Measurements from ENCODE around the gene ZSWIM1.

The ZSWIM1 gene

DNA sequence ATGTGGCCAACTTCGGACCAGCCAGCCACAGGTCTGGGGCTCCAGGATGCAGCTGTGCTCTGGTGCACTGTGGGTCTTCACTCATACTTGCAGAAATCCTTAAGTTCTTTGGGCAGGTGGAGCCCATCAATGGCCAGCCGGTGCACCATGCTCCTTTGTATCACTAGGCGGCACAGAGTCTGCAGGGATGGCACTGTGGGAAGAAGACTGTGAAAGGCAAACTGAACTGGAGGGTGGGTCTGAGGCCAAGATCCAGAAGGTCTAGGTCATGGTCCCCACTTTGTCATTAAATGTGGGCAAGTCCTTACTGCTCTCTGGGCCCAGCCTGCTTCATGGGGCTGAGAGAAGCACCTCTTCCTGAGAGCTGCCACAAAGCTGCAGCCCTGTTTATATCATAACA lies 7.7 kb downstream of the ZSWIM1 start:
- H2BK12ac ChIP-seq (ENCODE audit: low read length in 2 of 2) = no peak overlapping the region
- no peak overlapping the region for H3K23ac ChIP-seq (ENCODE audit: low read length in 2 of 2)
- peaks cover 40% of the 10 kb centered on the region for H3K79me1 ChIP-seq (replicated peaks; ENCODE audit: low read length, poor library complexity, severe bottlenecking)
- no peak overlapping the region for H2AFZ ChIP-seq (ENCODE audit: low read depth, low read length)
- no peak overlapping the region for H3K14ac ChIP-seq (ENCODE audit: low read length in 2 of 2)
- H3K36me3 ChIP-seq (ENCODE audit: control insufficient read depth in 1 of 2, insufficient read depth in 2 of 2, low read depth in 1 of 2, low read length in 2 of 2) = peaks cover 33 to 49% of the 10 kb centered on the region in 2 experiments
- no peak overlapping the region for H2BK120ac ChIP-seq (ENCODE audit: low read depth, low read length)
- H4K8ac ChIP-seq (ENCODE audit: low read length) = no peak overlapping the region
- H3K27ac ChIP-seq (ENCODE audit: low read length, poor library complexity, severe bottlenecking) = no peak overlapping the region
- no peak overlapping the region for H2BK15ac ChIP-seq (ENCODE audit: low read depth, poor library complexity, severe bottlenecking)
- 98% methylated on average over 3 of the region's 3 CpGs for WGBS
- no peak for DNase-seq
- no peak overlapping the region for H2AK5ac ChIP-seq (ENCODE audit: low read length, severe bottlenecking)
- no peak overlapping the region for H3K4me2 ChIP-seq (ENCODE audit: low read length, poor library complexity, severe bottlenecking)
- H3K18ac ChIP-seq (ENCODE audit: low read depth in 1 of 2, low read length in 2 of 2) = no peak overlapping the region
- no peak overlapping the region for H4K91ac ChIP-seq (ENCODE audit: low read length)
- no peak overlapping the region for H3K4me3 ChIP-seq (ENCODE audit: insufficient read depth in 1 of 2, low read depth in 1 of 2, low read length in 2 of 2)
- no peaks in the 10 kb centered on the region for H3K9me3 ChIP-seq (ENCODE audit: control insufficient read depth, low read length)
- H3K9ac ChIP-seq (ENCODE audit: low read length) = peak overlapping the region; percentile 91
- no peak overlapping the region for H3K4ac ChIP-seq (ENCODE audit: low read depth in 1 of 2, low read length in 2 of 2)
- no peaks in the 10 kb centered on the region for H3K27me3 ChIP-seq (ENCODE audit: control insufficient read depth in 1 of 2, insufficient read depth in 1 of 2, low read length in 2 of 2)
- no peak overlapping the region for H2BK5ac ChIP-seq (ENCODE audit: low read depth, low read length, poor library complexity, severe bottlenecking)
- H3K4me1 ChIP-seq (ENCODE audit: control insufficient read depth, insufficient read depth, low read depth, low read length) = peaks cover 39% of the 10 kb centered on the region

DNA sequence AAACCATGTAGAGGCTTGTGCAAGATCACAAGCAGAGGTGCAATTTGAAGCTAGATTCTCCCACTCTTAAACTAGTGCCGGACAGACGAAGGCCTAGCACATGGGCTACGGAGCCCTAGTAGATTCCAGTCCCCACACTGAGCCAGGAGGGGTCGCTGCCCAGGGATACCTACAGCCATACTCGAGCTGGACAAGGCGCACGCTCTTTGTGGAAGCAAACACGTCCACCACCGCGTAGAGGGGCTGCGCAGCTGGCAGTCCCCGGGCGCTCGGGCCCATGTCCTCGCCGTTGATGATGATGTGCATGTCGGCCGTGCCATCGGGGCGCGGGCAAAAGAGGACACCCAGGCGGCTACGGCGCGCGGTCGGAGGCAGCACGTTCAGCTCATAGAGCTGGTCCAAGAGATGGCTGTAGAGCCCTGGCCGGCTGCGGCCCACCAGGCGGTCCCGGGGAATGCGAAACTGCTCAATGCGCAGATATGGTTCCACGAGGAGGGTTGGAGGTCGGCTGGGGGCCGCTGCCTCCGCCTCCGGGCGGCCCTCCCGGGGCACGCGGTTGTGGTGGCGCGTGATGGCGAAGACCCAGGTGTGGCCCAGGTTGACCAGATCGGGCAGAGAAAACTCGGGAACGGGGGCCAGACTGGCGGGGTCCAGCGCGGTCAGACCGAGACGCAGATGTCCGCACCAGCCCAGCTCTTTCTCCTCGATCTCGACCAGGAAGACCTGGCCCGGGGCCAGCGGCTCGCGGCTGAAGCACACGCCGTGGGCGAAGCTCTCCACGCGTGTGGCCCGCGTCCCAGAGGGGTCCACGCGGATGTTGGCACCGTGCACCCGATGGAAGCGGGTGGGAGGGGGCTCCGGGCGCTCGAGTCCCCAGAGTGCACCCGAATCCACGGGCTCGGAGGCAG lies 9.3 kb downstream of the ZSWIM1 start:
- Histone ChIP-seq H3K14ac (ENCODE audit: low read length in 2 of 2) (peak overlapping the region in 1 of 2 experiments; percentile 61), H3K27me3 (ENCODE audit: control insufficient read depth in 1 of 2, insufficient read depth in 1 of 2, low read length in 2 of 2) (no peaks in the 10 kb centered on the region), H4K91ac (ENCODE audit: low read length) (peak overlapping the region; percentile 74), H4K8ac (ENCODE audit: low read length) (peak overlapping the region; percentile 81), H3K18ac (ENCODE audit: low read depth in 1 of 2, low read length in 2 of 2) (peak overlapping the region; percentile 88 to 98), H3K23ac (ENCODE audit: low read length in 2 of 2) (peak overlapping the region in 1 of 2 experiments; percentile 77), H2AK5ac (ENCODE audit: low read length, severe bottlenecking) (peak overlapping the region; percentile 28), H2BK120ac (ENCODE audit: low read depth, low read length) (peak overlapping the region; percentile 88), H3K4ac (ENCODE audit: low read depth in 1 of 2, low read length in 2 of 2) (peak overlapping the region; percentile 39 to 91), H2BK5ac (ENCODE audit: low read depth, low read length, poor library complexity, severe bottlenecking) (peak overlapping the region; percentile 40), H3K27ac (ENCODE audit: low read length, poor library complexity, severe bottlenecking) (no peak overlapping the region), H3K9me3 (ENCODE audit: control insufficient read depth, low read length) (no peaks in the 10 kb centered on the region), H3K4me3 (ENCODE audit: insufficient read depth in 1 of 2, low read depth in 1 of 2, low read length in 2 of 2) (peak overlapping the region; percentile 78 to 88), H3K79me1 (replicated peaks; ENCODE audit: low read length, poor library complexity, severe bottlenecking) (peaks cover 38% of the 10 kb centered on the region), H3K9ac (ENCODE audit: low read length) (peak overlapping the region; percentile 91), H3K4me2 (ENCODE audit: low read length, poor library complexity, severe bottlenecking) (peak overlapping the region; percentile 99), H2AFZ (ENCODE audit: low read depth, low read length) (peak overlapping the region; percentile 81), H3K36me3 (ENCODE audit: control insufficient read depth in 1 of 2, insufficient read depth in 2 of 2, low read depth in 1 of 2, low read length in 2 of 2) (peaks cover 42 to 61% of the 10 kb centered on the region in 2 experiments), H2BK15ac (ENCODE audit: low read depth, poor library complexity, severe bottlenecking) (peak overlapping the region; percentile 100), H2BK12ac (ENCODE audit: low read length in 2 of 2) (peak overlapping the region; percentile 14 to 93), H3K4me1 (ENCODE audit: control insufficient read depth, insufficient read depth, low read depth, low read length) (peaks cover 33% of the 10 kb centered on the region)
- DNase-seq = peak; percentile 90
- WGBS = 2% methylated on average over 78 of the region's 79 CpGs

DNA sequence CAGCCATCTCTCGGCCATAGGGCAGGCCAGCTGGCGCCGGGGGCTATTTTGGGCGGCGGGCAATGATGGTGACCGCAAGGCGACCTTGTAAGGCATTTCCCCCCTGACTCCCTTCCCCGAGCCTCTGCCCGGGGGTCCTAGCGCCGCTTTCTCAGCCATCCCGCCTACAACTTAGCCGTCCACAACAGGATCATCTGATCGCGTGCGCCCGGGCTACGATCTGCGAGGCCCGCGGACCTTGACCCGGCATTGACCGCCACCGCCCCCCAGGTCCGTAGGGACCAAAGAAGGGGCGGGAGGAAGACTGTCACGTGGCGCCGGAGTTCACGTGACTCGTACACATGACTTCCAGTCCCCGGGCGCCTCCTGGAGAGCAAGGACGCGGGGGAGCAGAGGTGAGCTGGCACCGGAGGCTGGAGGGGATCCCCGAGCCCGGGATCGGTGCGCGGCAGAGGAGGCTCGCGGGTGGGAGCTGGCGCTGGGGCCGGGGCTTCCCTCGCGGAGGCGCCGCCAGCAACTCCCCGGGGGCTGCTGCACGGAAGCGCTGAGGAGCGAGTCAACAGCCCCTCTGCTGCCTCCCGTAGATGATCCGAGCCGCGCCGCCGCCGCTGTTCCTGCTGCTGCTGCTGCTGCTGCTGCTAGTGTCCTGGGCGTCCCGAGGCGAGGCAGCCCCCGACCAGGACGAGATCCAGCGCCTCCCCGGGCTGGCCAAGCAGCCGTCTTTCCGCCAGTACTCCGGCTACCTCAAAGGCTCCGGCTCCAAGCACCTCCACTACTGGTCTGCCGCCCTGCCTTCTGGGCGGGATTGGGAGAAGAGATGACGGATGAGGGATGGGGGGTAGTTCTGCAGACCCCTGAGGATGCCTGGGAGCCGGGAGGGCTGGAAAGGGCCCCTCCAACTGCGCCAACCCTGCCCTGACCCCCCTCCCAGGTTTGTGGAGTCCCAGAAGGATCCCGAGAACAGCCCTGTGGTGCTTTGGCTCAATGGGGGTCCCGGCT lies 10.3 kb downstream of the ZSWIM1 start, which contains the start of the genes CTSA and NEURL2:
TSS of gene CTSA (plus strand) at position 351 of the 999 bp plus-strand sequence. CDS start at position 585, 234 bp downstream.
TSS of gene NEURL2 (minus strand) at position 224 of the 999 bp plus-strand sequence. CDS start at position 7, 217 bp downstream.
- H3K4me2 ChIP-seq (ENCODE audit: low read length, poor library complexity, severe bottlenecking) = peak within 1 kb of the TSS; percentile 99
- peak within 1 kb of the TSS in 1 of 2 experiments; percentile 77 for H3K23ac ChIP-seq (ENCODE audit: low read length in 2 of 2)
- peak within 1 kb of the TSS; percentile 91 for H3K9ac ChIP-seq (ENCODE audit: low read length)
- peak within 1 kb of the TSS; percentile 88 for H2BK120ac ChIP-seq (ENCODE audit: low read depth, low read length)
- peak within 1 kb of the TSS; percentile 81 for H4K8ac ChIP-seq (ENCODE audit: low read length)
- peak within 1 kb of the TSS; percentile 39 to 96 for H3K4ac ChIP-seq (ENCODE audit: low read depth in 1 of 2, low read length in 2 of 2)
- H2AFZ ChIP-seq (ENCODE audit: low read depth, low read length) = peak within 1 kb of the TSS; percentile 88
- peaks cover 33% of the 10 kb centered on the region for H3K4me1 ChIP-seq (ENCODE audit: control insufficient read depth, insufficient read depth, low read depth, low read length)
- 3% methylated on average over 64 of the region's 78 CpGs for WGBS
- peak within 1 kb of the TSS; percentile 40 for H2BK5ac ChIP-seq (ENCODE audit: low read depth, low read length, poor library complexity, severe bottlenecking)
- H3K79me1 ChIP-seq (replicated peaks; ENCODE audit: low read length, poor library complexity, severe bottlenecking) = peaks cover 37% of the 10 kb centered on the region
- H3K14ac ChIP-seq (ENCODE audit: low read length in 2 of 2) = peak within 1 kb of the TSS in 1 of 2 experiments; percentile 90
- no peaks in the 10 kb centered on the region for H3K9me3 ChIP-seq (ENCODE audit: control insufficient read depth, low read length)
- H3K27me3 ChIP-seq (ENCODE audit: control insufficient read depth in 1 of 2, insufficient read depth in 1 of 2, low read length in 2 of 2) = no peaks in the 10 kb centered on the region
- H3K36me3 ChIP-seq (ENCODE audit: control insufficient read depth in 1 of 2, insufficient read depth in 2 of 2, low read depth in 1 of 2, low read length in 2 of 2) = peaks cover 50 to 66% of the 10 kb centered on the region in 2 experiments
- peak within 1 kb of the TSS; percentile 78 for H4K91ac ChIP-seq (ENCODE audit: low read length)
- peak within 1 kb of the TSS; percentile 100 for H2BK15ac ChIP-seq (ENCODE audit: low read depth, poor library complexity, severe bottlenecking)
- H2AK5ac ChIP-seq (ENCODE audit: low read length, severe bottlenecking) = peak within 1 kb of the TSS; percentile 28
- H3K27ac ChIP-seq (ENCODE audit: low read length, poor library complexity, severe bottlenecking) = peak within 1 kb of the TSS; percentile 25
- peak within 1 kb of the TSS; percentile 78 to 88 for H3K4me3 ChIP-seq (ENCODE audit: insufficient read depth in 1 of 2, low read depth in 1 of 2, low read length in 2 of 2)
- H3K18ac ChIP-seq (ENCODE audit: low read depth in 1 of 2, low read length in 2 of 2) = peak within 1 kb of the TSS; percentile 88 to 98
- peak within 1 kb of the TSS; percentile 14 to 93 for H2BK12ac ChIP-seq (ENCODE audit: low read length in 2 of 2)
- DNase-seq = peak; percentile 95
